Right renal pelvis (tissue), 4 donors: ENCODE results near the gene ENDOV. TPM values are rescaled to one million over a fixed set of nuclear protein-coding genes. Genes with fewer than 3 reads are reported as not detected.
A peak's percentile ranks its signal among the peaks of the same experiment; 100 is the strongest.

ENCODE experiments used
- DNase-seq, 4 donors: peaks; one replicate each; pipeline ENCODE4 v3.0.0-alpha.2; 2013; ENCODE audit warnings: low read depth in 4 of 4, low spot score in 3 of 4, missing footprints in 1 of 4
- polyA plus RNA-seq, 4 donors: library from polyadenylated mRNA; unstranded; fragments of 120-200 nt; gene quantifications; one replicate each; pipeline ENCODE4 v1.2.1, GENCODE V29; 2013; ENCODE audit not compliant: insufficient read length in 4 of 4

Gene ENDOV
- polyA plus RNA-seq, 4 donors, result 27.5 to 32.8 (median 31.0) TPM

DNA sequence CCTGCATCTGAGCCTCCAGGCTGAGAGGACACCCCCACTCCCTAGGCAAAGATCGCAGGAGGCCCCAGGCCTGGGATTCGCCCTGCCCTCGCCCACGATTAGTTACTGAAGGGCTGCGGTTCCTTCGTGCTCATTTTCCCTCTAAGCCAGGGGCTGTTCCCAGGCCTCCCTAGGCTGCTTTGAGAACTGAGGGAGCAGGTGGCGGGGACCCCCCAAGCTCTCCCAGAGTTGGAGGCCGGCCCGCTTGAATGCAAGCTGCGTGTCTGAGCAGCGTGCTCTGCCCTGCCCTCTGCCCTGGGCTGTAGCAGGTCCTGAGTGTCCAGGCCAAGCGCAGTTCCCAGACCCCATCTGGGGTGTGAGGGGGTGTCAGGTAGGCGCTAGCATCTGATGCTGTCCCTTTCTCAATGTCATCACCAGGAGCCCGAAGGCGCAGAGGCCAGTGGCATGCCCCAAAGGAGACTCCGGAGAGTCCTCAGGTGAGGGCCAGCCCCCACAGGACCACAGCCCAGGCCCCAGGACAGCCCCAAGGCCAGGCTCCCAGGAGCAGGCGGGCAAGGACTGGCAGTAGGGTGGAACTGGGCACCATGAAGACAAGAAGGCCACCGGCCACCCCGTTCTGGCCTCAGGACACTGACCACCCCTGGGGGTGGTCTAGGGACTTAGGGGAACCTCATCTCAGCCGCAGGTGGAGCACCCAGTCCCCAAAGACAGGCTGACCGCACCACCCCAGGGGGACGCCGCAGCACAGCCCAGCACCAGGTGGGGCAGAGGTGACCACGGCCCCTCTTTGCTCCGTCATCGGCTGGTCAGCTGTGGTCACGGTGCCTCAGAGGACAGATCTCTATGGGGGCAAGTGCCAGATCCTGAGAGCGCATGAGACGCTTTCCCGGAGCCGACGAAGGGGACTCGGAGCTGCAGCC lies 14.6 kb downstream of the ENDOV start:
- DNase-seq, result no peak

DNA sequence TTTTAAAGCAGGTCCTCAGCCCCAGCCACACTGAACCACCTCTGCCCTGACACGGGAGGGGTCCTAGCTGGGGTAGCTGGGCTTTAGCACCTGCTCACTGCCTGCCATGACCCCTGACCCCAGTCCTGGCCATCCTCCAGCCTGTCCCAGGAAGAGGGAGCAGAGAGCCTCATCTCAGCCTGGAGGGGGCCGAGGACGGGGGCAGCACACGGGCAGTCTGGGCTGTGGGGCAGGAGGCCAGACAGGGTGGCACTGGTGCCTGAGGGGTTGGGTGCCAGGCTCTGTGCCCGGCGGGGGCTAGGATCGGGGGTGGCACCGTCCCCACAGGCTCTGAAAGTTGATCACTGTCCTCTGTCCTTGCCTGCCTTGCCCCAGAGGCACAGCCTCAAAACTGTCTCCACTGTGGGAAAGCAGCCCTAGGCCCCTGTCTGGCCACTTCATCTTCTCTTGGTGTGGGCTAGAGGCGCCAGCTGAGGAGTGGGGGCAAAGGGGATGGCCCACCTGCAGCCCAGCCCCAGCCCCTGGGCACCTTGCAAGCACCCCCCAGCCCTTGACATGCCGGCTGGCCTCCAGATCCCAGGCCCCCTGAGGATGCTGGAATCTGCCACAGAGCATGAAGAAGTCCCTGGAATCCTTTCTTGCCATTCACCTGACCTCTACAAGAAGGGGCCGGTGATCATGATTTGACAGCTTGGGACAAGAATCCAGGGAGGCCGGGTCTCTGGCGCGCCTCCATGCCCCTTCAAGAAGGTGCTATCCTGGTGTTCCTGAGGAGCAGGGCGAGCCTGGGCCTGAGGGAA lies 15.7 kb downstream of the ENDOV start:
- no peak for DNase-seq

DNA sequence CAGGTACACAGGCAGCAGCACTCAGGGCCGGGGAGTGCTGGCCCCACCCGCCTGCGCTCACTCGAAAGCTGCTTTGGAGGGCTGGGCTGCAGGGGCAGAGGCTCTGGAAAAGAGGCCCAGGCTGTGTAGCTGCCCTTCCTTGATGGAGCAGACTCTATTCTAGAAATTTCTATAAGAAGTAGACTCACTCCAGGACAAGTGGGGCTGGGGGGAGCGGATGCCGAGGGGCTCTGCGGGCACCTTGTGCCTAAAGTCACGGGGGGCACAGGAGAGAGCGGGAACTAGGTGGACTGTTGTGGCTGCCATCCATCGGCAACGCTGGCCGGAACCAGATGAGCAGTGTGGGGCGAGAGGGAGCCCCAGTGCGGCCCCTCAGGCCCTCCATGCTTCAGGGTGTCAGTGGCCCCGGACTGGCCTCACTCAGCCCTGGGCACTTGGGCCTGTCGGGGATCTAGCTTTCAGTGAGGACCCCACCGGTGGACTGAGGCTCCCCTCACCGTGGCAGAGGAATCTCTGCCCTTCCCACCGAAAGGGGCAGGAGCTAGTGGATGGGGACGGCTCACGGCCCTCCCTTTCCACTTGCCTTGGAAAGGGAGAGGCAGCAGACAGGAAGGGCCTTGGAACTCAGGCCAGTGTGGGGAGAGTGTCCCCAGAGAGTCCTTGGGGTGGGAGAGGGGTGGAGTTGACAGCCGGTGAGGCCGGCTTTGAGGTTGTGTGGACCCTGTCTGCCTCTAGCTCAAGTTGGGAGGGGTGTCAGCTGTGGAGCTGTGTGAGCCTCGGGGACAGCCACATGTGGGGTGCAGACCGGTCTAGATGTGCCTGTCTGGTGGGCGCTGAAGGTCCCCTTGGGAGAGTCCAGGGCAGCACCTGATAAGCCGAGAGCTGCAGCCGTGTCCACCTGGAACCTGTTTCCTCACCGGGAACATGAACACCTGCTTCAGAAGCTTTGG lies 16.6 kb downstream of the ENDOV start:
- no peak for DNase-seq

DNA sequence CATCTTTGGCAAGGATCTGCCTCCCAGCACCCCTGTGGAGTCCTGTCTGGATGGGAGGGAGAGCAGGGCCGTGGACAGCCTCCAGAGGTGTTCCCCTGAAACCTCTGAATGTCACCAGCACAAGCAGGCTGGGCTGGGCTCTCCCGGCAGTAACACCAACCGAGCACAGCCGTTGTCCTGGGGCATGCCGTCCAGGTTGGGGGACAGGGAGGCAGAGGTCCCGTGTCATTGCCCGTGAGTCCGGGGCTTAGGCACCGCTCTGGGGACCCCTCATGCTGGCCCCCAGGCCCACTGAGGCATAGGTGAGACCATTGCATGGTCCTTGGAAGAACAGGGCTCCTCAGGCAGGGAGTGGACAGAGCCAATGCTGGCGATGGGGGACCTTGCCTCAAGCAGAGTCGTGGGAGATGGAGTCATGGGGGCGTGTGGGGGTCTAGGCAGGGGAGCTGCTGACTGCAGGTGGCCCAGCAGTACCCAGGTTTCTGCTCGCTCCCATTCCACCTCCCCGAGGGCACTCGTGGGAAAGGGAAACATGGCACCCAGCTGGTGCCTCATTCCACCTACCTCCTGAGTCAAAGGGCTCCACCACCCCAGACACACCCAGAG lies 17.5 kb downstream of the ENDOV start:
- DNase-seq, result no peak

DNA sequence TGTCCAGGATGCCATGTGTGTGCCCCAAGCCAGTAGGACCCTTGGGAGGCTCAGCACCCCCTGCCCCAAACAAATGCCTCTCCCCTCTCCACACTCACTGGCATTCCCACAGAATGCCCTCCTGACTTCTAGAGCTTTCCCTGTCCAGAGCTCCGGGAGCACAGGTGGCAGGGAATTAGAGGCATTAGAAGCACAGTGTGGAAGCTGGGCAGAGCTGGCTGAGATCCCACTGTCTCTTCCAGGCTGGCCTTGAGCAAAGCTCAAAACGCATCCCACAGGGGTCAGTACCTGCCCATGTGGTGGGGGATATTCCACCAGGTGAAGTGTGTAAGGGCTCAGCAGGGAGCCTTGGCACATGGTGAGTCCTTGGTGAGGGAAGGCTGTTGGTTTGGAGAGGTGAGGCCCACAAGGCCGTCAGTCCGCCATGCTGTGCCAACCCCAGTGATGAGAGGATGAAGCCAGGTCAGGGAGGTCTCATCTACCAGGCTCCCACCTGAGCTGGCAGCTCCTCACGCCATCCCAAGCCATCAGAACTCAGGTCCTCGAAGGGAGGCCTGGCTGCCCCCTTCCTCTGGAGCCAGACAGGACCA lies 18.1 kb downstream of the ENDOV start:
- DNase-seq, result no peak

DNA sequence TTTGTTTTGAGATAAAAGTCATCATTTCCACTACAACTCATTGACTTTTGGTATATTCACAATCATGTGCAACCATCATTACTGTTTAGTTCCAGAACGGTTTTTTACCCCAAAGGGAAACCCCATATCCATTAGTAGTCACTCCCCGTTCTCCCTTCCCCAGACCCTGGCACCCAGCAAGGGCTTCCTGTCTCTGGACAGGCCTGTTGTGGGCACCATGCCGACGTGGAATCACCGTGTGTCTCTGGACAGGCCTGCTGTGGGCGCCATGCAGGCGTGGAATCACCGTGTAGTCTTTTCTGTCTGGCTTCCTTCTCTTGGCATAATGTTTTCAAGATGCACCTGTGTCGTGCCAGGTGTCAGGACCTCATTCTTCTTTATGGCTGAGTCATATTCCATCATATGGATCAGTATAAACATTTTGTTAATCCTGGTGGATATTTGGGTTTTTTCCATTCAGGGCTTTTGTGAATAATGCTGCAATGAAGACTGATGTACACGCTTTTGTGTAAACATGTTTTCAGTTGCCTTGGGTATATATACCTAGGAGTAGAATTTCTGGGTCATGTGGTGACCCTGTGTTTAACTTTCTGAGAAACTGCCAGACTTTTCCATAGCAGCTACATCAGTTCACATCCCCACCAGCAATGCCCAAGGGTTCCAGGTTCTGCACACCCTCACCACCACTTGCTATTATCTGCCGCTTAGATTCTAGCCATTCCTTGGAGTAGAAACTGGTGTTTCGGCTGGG lies 19.1 kb downstream of the ENDOV start:
- DNase-seq, result no peak

DNA sequence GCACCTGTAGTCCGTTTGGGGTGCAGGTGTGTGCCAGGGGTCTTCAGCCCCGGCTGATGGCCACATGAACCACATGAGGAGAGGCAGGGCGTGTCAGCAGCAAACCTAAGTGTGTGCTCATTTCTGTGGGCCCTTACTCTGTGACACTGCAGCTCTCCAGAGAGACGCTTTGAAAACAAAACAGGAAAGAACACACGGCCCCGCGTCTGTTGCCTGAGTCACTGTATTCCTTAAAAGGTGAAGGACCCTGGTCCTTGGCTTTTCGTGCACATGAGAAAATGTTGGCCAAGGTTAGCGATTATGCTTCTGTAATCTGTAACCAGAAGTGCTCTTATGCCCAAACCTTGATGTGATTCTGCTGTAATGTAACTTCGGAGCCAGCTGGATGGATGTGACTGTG lies 22.6 kb downstream of the ENDOV start:
- DNase-seq, result no peak

DNA sequence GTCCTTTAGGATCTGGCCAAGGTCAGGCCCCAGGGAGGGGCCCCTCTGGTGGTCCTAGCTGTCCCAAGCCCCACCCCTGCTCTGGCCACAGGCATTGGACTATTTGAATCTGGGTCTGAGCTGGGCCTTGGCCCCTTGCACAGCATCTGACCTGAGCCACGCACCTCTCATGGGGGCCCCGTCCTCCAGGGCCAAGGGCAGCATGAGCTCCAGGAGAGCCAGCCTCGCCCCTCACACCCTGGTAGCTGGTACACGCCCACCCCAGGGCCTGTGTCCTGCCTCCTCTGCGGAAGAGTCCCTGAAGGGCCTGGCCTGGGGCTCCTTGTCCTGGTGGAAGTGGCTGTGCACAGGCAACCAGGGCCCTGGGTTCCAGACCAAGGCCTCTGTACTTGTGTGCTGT lies 23.8 kb downstream of the ENDOV start:
- no peak for DNase-seq

DNA sequence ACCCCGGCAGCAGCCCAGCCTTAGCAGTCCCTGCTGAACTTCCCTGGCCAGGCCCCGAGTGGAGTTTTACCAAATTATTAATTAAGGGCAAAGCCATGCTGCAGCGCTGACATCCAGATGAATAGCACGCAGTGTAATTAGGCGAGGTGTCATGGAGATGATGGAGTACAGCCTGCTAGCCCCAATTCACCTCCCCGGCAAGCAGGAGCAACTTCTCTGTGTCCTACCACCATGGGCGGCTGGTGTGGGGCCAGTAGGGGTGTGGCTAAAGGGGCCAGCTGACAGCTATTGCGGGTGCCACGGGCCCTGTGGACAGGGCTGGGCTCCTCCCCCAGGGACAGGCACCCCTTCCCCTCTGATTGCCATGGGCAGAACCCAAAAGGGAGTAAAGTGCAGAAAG lies 24.5 kb downstream of the ENDOV start:
- DNase-seq, result no peak

DNA sequence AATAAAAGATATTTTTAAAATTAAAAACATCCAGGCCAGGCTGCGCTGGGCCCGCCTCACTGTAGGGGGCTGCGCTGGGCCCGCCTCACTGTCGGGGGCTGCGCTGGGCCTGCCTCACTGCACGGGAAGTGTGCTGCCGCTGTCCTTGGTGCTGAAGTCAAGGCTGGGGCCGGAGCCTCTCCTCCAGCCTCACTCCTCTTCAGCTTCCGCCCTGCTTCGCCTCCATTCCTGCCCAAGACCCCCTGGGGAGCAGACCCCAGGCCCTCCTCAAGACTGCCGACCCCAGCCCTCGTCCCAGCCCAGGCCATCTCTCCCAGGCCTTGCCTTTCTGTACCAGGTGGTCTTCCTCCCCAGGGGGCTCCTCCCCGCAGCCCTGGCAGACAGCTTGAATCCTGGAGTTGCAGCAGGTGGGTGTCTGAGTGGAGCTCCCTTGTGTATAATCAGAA lies 26.2 kb downstream of the ENDOV start:
- DNase-seq, result peak; percentile 63 to 73 (median 68)

DNA sequence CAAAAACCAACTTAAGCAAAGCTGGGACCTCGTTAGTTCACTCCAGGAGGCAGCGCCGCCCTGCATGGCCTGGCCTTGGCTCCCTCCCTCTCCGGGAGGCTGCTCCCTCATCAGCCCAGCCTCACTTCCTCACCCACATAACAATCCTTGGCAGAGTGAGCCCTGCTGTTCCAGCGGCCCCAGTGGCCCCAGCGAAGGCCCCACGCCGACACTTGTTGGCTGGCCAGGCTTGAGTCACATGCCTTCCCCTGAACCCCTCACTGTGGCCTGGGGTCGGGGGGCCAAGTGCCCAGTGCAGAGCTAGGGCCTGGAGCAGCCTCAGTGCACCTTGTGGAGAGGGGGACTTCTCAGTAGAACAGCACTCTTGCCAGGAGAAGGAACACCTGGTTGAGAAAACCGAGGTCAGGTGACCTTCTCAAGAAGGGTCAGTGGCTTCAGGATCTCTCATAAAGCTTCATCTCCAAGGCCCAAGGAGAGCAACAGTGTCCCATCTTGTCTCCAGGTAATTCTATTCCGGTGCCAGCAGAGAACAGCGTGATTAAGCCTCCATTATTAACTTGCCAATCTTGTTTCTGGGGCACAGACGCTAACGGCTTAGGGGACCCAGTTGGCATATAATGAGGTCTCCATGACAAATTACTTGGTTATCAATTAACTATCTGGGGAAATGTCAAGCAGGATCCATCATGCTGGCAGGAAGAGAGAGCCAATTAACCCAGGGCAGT lies 26.8 kb downstream of the ENDOV start:
- DNase-seq, result no peak

DNA sequence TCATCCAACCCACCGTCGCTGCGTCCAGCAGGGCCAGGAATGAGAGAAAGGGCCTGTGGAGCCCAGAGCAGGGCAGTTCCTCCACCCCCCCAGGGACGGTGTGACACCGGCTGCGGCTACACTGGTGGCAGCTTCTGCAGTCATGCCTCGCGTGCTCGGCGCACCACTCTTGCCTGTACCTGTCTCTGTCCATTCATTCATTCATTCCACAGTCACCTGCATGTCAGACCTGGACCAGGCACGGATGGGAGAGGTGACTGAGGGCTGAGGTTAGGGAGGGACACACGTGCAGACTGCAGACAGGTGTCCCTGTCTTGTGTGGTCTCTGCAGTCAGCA lies 27.3 kb downstream of the ENDOV start:
- DNase-seq, result no peak

DNA sequence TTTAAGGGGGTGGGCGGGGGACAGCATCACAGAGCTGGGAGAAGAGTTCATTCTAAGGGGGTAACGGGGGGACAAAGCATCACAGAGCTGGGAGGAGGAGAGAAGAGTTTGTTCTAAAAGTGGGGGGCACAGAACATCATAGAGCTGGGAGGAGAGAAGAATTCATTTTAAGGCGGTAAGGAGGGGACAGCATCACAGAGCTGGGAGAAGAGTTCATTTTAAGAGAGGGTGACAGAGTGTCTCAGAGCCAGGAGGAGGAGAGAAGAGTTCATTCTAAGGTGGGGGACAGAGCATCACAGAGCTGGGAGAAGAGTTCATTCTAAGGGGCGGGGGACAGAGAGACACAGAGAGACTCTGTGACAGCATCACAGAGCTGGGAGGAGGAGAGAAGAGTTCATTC lies 27.8 kb downstream of the ENDOV start:
- no peak for DNase-seq

DNA sequence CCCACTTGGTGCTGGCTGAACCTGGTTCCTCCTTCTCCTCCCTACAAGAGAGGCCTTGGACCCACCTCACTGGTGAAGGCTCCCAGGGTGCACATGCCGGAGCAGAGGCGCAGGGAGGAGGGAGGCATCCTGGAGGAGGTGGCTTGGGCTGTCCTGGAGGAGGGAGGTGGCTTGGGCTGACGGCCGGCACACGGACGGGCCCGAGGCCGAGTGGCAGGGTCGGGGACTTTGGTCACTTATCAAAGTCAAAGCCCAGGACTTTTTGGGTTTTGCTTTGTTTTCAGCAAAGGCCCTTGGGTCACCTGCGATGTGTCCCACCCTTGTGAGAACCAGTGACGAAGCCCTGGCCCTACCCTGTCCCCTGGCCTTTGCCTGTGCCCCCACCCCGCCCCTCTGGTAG lies 28.5 kb downstream of the ENDOV start:
- no peak for DNase-seq

DNA sequence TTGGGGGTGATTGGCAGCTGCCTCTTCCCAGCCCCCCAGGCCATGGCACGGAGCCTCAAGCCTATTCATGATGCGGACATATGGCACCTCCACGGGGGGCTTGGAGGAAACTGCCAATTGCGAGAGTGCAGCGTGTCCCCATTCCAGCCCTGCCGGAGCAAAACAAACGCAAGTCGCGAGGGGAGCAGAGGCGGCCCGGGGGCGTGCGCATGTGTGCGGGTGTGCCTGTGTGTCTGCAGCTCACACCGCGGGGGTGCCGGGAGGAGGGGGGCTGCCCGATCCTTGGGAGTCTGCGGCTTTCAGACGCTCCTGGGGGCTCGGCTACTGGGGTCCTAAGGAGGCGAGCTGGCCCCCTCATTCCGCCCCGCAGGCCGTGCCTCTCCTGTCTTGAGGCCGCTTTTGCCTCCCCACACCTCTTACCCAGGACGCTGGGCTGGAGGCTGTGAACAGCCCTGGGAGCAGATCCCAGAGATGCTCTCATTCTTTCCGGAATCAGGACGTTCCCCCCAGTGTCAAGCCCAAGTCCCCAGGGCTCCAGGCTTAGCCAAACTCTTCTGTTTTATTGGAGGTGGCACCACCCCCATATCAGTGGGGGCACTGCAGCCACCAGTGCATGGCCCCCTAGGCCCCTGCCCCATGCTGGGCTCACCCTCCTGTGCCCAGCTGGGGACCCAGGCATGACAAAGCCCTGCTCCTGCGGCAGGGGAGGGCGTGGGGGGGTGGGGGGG lies 29.1 kb downstream of the ENDOV start:
- no peak for DNase-seq

DNA sequence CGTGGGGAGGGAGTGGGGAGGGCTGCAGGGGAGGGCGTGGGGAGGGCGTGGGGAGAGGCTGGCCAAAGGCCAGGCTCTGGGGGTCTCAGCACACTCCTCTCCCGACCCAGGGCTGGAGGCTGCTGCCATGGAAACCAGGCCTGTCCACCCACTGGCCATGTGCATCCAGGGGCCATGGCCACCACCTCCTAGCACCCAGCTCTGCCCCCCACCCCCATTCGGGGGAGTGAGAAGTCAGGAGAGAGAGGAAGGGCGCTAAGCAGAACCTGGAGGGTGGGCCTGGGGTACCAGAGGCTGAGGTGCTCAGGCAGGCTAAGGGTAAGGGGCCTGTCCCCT lies 29.6 kb downstream of the ENDOV start:
- no peak for DNase-seq

DNA sequence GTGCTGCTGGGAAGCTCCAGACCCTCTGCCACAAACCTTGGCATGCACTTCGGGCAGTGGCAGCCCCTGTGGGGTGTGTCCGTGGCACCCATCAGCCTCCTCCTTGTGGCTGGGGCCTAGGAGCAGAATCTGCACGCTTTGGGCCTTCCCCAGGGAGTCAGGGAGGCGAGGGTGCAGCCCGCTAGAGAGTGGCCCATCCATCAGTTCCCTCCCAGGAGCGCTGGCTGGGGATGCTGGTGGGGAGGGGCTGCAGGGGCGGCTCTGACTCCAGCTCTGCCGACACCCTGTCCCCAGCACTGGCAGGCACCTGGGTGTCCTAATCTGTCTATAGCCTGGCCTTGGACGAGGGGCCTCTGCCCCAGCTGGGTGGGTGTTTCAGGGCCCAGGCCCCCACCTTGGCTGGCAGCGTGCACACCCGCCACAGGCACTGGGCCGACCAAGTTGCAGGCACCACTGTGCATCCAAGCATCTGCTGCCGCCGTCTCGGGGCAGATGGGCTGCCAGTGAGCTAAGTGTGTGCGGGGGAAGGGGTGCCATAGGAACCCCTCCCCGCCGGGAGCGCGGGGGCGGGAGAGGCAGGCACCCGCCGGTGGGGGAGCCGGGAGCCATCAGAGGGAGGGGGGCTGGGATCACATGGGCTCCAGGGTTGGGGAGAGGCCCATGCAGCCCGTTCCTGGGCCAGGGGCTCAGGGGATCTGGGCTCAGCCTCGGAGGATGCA lies 30.2 kb downstream of the ENDOV start:
- no peak for DNase-seq
